ENCODE measurements around the gene PCDHGC3. TPM values are rescaled to one million over a fixed set of nuclear protein-coding genes. Genes with fewer than 3 reads are reported as not detected.
A peak's percentile ranks its signal among the peaks of the same experiment; 100 is the strongest.

The PCDHGC3 gene
- total and polyA plus RNA-seq, 2 of the 4 experiments (the other 2 are of a cell fraction): 21.1 to 72.1 TPM

DNA sequence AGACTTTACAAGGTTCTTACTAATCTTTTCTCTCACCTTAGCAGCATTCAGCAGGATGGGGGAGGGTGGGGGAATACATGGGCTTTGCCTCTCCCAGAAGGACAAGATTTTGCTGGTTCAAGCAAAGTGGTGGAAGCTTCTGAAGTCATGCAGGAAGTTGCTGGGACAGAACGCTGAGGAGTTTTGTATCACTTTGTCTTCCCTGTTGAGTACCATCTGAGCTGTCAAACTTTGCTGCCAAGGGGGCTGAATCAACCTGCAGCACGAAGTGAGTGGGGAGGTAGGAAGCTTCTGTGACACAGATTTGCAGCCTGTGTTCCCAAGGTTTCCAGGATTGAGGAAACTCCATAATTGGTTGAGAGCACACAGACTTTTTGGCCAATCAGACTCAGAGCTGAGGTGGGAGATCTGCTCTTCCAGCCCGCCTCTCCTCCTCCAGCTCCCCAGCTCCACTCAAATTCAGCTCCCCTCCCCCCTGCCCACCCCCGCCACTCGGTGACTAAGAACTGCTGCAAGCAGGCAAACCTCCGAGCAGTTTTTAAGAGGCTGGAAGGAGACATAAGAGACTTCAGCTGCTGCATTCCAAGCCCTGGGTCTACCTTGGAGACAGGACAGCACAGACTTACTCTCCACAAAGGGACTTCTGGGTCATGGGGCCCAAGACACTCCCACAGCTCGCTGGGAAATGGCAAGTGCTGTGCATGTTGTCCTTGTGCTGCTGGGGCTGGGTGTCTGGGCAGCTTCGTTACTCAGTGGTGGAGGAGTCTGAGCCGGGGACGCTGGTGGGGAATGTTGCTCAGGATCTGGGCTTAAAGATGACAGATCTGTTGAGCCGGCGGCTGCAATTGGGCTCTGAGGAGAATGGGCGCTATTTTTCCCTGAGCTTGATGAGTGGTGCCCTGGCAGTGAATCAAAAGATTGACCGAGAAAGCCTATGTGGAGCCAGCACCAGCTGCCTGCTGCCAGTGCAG, 13.1 kb downstream of the PCDHGC3 start, which contains the start of gene PCDHGC5:
Gene PCDHGC5 (plus strand): TSS at position 491 of the 971 bp plus-strand sequence. CDS start 160 bp downstream, at position 651.
- no TSS peak for BruUV-seq (replicated peaks)
- Histone ChIP-seq H3K4me2 (ENCODE audit: low read depth, low read length) (peak within 1 kb of the TSS; percentile 77), H3K9ac (ENCODE audit: low read depth, low read length) (no peak within 1 kb of the TSS), H2AFZ (replicated peaks; ENCODE audit: low read length, poor library complexity) (peak within 1 kb of the TSS; percentile 8), H3K9me3 (ENCODE audit: control insufficient read depth, insufficient read depth, low read length) (no peaks in the 10 kb centered on the region; the same call in 1 of the 2 replicates), H3K23ac (ENCODE audit: low read depth, low read length) (peak within 1 kb of the TSS; percentile 8; the same call in 1 of the 2 replicates), H2AK9ac (replicated peaks; ENCODE audit: low read depth, low read length, poor library complexity) (peak within 1 kb of the TSS; percentile 57), H2BK5ac (ENCODE audit: low read depth, low read length, poor library complexity, severe bottlenecking) (peak within 1 kb of the TSS; percentile 47), H2BK15ac (ENCODE audit: low read depth, low read length) (no peak within 1 kb of the TSS), H3K36me3 (ENCODE audit: control insufficient read depth, insufficient read depth, low read length) (peaks cover 52% of the 10 kb centered on the region), H3K56ac (ENCODE audit: extremely low read depth, insufficient read depth, low read length) (no peak within 1 kb of the TSS), H3K4ac (ENCODE audit: low read depth, low read length) (peak within 1 kb of the TSS; percentile 43), H4K5ac (ENCODE audit: low read depth, low read length) (no peak within 1 kb of the TSS), H3K4me3 (ENCODE audit: insufficient read depth, low read depth, low read length) (no peak within 1 kb of the TSS), H3K4me1 (ENCODE audit: control insufficient read depth, insufficient read depth, low read length) (peaks cover 22% of the 10 kb centered on the region), H3K79me1 (ENCODE audit: low read depth in 1 of 2, low read length in 2 of 2) (peaks cover 29 to 77% of the 10 kb centered on the region in 2 experiments), H2AK5ac (ENCODE audit: low read depth, low read length) (peak within 1 kb of the TSS; percentile 27), H3K27ac (ENCODE audit: insufficient read depth, low read length) (peak within 1 kb of the TSS; percentile 54; the same call in 1 of the 2 replicates), H2BK120ac (ENCODE audit: low read depth, low read length) (no peak within 1 kb of the TSS), H4K20me1 (ENCODE audit: insufficient read depth, low read length) (peaks cover 67% of the 10 kb centered on the region), H3K9me1 (ENCODE audit: insufficient read depth, low read length) (peaks cover 29% of the 10 kb centered on the region), H3K18ac (ENCODE audit: low read depth, low read length) (no peak within 1 kb of the TSS), H2BK20ac (ENCODE audit: low read depth, low read length) (no peak within 1 kb of the TSS), H3K27me3 (ENCODE audit: control insufficient read depth, insufficient read depth, low read length) (no peaks in the 10 kb centered on the region), H4K8ac (ENCODE audit: low read depth in 2 of 2, low read length in 2 of 2) (peak within 1 kb of the TSS in 1 of 2 experiments; percentile 44; a peak in 1 of 4 replicates), H3K14ac (replicated peaks; ENCODE audit: low read depth, low read length) (peak within 1 kb of the TSS; percentile 61), H4K91ac (ENCODE audit: insufficient read depth, low read depth, low read length) (no peak within 1 kb of the TSS; the same call in 1 of the 2 replicates)
- peak; percentile 31 for TF ChIP-seq MAFK (IDR thresholded peaks at IDR 0.05; ENCODE audit: low read depth, low read length)
- TF ChIP-seq RFX5 (IDR thresholded peaks at IDR 0.05; ENCODE audit: low read depth, low read length): no peak
- 0 out of 2 replicates have a peak, but pooled peaks have one; percentile 16 for TF ChIP-seq MAZ (IDR thresholded peaks at IDR 0.05; ENCODE audit: borderline replicate concordance, low read depth, low read length)
- in situ Hi-C loops (cut with MboI; ENCODE audit: low sequenced_read_pairs): no loop called here
- CTCF ChIA-PET: interaction anchor here (0.9 to 1.3 kb wide), 4 partner anchors 24 to 69 kb away, joined by 3 to 5 read pairs (median 3); no protein-coding TSS in a partner anchor
- intact Hi-C loops (cut with micrococcal nuclease): loop anchor here (2.0 kb wide), 1 partner anchor 20 kb away; no protein-coding TSS in a partner anchor
- dilution Hi-C loops (cut with HindIII; ENCODE audit: low sequenced_read_pairs, unreplicated experiment): no loop called here
- DNase-seq (peak; percentile 87), ATAC-seq (ENCODE audit: low read depth) (peak; percentile 83)
- 81% methylated on average over 6 of the region's 14 CpGs; no CpG with 5 or more reads in 1 of the 2 experiments for WGBS, 2 experiments (ENCODE audit: extremely low coverage in 2 of 2, insufficient read length in 1 of 2)
- POLR2A ChIA-PET (ENCODE audit: unreplicated experiment): no interaction called here

Data from IMR-90 (cell line).